HG03558 (cell line): ENCODE measurements around the gene SYT8.

Source experiments
- ATAC-seq: cut with Tn5 transposase; IDR thresholded peaks from one replicate; pipeline ENCODE4 v1.9.1; 2021; ENCODE audit warnings: moderate number of reproducible peaks; ENCODE audit not compliant: unreplicated experiment; ENCODE audit errors: extremely low read depth

SYT8 gene

DNA sequence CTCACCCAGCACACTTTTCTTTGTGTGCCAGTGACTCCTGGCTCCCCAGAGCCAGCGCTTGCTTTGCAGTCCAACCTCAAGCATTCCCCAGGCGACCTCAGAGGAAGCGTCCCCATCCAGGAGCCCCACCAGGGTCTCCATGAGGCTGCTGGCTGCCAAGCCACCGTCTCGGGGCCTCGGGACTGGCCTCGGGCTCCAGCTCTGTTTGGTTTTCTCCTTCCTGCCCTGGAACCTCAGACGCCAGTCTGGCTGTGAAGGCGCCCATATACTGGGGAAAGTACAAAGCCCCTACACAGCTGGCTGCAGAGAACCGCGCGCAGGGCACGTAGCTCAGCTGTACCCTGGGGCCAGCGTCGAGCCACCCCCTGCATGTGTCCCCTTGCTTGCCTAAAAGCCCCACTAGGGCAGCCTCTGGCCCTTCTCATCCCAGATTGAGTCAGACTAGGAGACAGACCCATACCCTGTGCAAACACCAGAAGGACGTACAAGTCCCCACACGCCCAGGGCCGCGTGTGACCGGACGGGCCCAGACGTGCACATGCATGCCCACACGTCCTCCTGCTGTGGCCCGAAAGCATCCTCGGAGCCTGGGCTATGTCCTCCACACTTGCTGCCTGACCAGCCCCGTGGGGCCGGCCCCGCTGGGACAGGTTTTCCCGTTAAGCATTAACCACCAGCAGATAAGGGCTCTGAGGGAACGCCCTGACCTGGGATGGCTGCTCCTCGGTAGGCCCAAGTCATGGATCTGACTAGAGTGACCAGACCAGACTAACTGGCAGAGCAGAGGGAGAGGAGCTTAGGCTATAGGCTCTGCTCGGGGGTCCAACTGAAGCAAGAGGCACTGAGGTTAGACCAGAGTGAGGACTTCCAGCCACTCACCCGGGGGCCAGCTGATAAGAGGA, 4.2 kb upstream of the SYT8 start:
- no peak for ATAC-seq

DNA sequence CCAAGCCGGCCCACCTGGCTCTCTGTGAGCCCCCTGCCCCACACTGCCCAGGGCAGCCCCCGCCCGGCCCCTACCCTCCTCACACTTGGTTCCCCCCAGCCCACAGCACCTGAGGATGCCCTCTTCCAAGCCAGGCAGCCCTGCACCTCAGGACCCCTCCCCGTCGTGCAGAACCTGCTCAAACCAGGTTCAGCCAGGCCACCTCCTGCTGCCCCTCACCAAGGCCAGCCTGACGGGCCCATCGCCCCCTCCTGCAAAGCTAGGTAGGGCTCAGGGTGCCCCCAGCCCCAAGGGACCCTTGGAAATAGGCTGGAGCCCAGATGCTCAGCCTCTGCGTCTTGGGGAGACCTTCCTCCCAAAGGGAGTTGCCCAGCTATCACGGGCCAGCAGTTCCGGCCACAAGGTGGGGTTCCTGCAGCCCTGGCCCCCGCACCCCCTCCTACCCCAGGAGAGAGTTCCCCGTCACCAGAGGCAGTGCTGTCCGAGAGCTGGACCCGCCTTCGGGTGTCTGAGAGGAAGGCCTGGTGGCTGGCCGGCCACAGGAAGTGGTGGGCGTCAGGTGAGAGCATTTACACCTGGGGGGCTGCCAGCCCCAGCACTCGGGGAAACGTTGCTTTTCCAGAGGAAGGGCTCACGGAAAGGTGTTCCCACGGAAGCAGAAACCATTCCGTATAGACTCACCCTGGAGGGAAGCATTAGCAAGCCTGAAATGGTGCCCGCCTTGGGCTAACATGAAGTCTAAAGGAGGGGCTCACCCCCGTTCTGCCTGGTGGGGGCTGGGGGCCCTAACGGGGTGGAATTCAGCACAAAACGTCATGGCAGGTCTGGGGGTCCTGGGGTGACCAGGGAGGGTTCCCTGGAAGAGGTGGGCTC, 3.2 kb upstream of the SYT8 start:
- ATAC-seq: no peak

DNA sequence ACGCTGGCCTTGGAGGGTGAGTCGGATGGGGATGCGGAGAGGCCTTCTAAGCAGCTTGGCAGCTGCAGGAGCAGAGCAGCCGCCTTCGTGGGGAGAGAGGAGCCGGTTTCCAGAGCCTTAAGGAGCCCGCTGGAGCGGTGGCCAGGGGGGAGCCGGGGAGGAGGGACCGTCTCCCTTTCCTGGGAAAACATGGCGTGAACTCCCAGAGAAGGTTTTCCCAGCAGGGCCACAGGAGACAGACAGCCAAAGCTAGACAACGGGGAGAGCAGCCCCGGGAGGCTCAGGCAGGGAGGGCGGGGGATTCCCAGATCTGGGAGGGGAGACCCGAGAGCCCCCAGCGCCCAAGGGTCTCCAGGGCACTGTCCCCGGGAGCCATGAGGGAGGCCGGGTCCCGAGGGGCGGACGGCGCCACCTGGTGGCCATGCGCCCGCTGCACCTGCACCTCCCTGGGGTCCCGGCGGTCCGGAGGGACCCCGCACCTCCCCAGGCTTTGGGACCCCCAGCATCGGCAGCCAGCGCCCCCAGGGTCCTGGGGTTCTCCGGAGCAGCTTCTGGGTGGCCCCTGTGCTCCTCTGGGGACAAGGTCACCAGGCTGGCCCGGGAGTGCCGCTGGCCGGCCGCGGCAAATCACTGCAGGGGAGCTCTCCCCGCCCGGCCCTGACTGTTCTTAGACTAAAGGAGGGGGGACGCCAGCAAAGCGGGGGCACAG, 2.4 kb upstream of the SYT8 start:
- ATAC-seq: no peak

DNA sequence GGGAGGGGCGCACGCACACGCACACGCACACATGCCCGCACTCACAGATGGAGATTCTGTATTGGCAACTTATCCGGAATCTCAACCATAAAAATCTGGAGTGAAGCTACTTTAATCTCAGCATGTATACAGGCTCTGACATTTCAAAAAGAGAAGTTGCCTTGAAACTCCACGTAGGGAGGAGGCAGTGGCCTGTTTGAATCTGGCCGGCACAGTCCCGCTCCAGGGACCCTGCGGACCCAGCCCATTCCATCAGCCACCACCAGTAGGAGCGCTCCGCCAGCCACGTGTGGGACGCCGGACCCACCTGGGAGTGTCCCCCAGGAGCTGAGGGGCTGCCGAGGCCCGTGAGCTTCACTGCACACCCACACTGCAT, 1.9 kb upstream of the SYT8 start:
- no peak for ATAC-seq

DNA sequence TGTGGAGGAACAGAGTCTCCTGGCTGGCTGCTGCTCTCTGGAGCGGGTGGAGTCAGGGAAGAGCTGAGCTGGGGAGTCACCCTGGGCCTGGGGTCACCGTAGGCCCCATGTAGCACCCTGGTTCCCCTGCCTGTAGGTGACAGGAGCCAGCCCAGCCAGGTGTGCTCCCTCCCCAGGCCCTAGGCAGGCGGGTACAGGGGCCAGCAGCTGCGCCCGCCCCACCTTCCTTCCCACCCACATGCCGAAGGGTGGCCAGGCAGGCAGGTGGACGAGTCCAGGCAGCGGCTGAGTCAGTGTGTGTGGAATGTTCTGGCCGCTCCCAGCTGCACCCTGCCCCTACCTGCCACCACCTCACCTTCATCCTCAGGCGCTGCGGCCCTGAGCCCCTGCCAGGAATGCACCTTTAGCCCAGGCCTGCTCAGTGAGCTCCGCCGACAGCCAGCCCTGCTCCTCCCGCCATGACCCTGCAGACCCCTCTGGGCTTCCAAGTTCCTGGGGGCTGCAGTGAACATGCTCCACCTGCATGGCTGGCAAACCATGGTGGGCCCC, 654 bp upstream of the SYT8 start:
- no peak for ATAC-seq

DNA sequence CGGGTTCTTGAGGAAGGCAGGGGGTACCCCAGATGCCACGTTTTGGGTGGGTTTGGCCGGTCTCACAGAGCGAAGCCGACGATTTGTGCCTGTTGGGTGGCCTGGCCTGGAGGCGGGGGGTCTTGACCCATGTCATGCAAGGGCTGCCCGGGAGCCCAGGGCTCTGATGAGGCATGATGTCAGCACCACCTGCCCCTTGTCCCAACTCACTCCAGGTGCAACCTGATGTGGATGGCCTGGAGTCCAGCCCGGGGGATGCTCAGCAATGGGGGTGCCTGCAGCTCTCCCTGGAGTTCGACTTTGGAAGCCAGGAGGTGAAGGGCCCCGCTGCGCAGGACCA, 851 bp downstream of the SYT8 start:
- ATAC-seq: no peak

DNA sequence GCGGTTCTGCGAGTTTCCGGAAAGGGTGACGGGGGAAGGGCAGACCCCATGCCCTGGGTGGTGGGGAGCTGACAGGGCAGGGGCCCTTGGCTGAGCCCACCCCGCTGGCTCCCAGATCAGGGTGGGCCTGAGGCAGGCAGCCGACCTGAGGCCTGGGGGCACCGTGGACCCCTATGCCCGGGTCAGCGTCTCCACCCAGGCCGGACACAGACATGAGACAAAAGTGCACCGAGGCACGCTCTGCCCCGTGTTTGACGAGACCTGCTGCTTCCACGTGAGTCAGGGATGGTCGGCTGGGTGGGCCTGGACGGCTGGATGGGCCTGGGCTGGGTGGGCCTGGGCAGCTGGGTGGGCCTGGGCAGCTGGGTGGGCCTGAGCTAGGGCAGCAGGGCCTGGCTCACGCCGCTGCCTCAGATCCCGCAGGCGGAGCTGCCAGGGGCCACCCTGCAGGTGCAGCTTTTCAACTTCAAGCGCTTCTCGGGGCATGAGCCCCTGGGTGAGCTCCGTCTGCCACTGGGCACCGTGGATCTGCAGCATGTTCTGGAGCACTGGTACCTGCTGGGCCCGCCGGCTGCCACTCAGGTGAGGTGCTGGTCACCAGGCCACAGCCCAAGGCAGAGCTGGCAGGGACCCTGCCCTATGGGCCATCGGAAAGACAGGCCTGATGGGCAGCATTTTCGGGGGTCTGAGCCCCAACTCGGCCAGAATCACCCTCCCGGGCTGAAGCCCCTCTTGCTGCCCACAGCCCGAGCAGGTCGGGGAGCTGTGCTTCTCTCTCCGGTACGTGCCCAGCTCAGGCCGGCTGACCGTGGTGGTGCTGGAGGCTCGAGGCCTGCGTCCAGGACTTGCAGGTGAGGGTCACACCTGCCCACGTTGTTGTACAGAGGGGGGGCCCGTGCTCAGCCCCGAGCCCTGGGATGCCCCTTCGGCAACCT, 1.5 kb downstream of the SYT8 start:
- ATAC-seq: no peak

DNA sequence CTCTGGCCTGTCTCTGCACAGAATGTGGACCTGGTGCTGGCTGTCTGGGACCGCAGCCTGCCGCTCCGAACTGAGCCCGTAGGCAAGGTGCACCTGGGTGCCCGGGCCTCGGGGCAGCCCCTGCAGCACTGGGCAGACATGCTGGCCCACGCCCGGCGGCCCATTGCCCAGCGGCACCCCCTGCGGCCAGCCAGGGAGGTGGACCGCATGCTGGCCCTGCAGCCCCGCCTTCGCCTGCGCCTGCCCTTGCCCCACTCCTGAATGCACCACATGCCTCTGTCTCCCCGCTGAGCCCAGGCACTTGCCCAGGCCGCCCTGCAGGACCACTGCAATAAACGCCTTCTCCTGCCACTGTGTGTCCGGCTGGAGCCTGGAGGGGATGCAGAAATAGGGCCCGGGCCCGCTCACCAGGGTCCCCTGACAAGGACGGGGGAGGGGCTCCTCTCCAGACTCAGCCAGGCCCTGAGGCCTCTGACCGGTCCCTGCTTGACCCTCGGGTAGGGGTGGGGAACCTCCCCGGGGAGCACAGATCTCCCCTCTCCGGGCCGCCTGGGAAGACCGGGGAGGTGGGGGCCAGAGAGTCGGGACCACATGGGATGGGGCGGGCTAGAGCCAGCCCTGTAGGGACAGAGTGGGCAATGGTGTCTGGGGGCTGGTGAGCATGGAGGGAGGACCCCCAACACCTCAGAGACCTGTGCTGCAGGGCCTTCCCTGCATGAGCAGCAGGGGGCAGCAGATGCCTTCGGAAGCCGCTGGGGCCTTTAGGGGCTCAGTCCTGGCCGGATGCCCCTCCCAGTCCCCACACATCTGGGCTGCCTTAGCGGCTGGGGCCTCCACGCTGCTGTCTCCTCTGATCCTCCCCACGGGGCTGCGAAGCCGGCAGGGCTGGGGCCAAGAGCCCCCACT, 2.6 kb downstream of the SYT8 start:
- no peak for ATAC-seq

DNA sequence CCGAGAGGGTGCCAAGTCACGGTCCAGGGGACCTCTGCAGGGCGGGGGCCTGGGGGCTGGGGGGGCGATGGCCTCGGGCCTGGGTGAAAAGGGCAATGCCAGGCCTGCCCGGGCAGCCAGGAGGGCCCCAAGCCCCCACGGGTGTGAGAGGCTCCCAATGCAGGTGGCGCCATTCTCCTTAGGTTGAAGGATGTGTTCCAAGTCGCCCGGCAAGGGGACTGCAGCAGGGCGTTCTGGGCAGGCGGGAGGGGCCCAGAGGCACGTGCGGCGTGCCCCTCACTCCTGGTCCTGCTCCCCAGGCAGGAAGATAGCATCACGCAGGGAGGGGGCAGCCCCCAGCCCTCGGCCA, 3.3 kb downstream of the SYT8 start:
- no peak for ATAC-seq

DNA sequence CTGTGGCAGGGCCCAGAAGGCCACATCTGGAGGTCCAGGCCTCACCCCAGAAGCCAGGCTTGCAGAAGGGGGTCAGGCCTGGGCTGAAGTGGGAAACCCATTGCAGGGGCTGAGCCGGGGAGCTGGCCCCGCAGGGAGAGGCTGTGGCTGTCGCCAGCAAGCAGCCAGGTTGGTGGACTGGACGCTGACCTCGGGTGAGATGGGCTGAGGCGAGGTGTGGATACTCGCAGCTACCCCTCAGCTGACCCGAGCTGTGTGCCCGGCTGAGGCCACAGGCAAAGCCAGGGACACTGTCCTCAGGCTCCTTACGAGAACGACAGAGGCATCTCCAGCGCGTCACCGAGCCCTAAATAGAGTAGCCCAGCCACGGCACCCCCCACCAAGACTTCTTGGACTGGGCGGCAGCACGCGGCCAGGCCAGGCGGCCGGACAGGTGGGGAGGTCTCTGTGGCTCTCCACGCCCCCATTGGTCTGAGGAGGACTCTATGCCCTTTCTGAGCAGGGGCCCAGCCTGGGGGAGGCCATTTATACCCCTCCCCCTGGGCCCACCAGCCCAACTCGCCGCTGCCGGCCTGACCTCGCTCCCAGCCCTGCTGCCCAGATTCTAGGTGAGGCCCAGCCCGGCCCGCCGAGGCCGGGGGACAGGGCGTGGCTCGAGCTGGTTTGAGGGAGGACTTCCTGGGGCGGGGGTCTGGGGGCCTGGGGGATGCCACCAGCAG, 3.8 kb downstream of the SYT8 start, which contains the start of gene TNNI2:
Gene TNNI2 (plus strand): TSS at position 556 of the 719 bp plus-strand sequence. CDS start 716 bp downstream, outside the sequence.
- ATAC-seq: no peak

DNA sequence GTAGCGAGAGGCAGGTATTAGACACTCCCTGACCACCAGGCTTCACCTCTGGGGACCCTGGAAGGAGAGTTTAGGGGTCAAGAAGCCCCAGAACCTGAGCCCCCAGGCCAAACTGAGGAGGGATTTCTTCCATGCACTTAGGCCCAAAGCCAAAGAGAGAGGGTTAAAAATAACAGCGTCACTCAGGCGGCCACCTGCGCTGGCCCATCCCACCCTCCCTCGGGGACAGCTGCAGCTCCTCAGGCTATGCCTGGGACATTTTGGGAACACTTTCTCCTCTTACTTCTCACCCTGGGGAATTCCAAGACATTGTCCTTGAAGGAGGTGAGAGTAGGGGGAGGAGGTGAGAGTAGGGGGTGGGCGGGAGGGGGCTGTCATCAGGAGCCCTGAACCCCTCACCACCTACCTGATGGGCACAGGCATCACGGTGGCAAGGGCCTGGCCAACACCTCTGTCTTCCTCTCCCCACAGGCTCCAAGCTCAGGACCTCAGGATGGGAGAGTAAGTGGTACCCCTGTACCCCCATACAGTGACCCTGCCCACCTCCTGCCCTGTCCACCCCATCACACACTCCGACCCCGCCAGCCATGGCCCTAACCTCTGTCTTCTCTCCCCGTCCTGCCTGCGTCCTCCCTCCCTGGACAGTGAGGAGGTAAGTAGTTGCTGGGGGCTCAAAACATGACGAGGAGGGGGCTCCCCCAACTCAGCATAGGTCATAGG, 4.6 kb downstream of the SYT8 start:
- ATAC-seq: no peak

DNA sequence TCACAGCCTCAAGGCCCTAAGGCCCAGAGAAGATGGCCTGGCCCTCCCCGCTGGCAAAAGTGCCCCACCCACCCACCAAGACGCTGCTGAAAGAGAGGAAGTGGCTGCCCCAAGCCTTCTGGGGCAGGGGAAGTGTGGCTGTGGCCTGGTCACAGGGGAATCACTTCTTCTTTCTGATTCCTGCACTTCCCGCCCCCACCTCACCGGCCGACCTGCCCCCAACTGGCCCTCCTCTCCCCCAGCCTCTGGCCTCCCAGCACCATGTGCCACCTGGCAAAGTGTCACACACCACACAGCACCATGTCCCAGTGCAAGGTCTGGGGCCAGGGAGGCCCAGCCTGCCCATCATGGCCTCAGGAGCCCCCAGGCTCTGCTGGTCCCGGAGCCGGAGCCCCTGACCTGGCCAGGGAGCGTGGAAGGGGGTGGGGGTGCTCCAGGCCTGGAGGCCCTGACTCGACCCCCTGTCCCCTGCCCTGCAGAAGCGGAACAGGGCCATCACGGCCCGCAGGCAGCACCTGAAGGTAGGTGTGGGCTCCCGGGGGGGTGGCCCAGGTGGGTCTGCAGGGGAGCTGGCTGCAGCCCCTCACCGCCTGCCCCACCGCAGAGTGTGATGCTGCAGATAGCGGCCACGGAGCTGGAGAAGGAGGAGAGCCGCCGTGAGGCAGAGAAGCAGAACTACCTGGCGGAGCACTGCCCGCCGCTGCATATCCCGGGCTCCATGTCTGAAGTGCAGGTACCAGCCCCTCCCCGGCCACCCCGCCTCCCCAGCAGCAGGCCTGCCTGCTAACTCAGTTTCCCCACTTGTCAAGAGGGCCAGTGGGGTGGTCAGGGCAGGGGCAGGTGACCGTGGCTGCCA, 5.4 kb downstream of the SYT8 start:
- ATAC-seq: no peak

DNA sequence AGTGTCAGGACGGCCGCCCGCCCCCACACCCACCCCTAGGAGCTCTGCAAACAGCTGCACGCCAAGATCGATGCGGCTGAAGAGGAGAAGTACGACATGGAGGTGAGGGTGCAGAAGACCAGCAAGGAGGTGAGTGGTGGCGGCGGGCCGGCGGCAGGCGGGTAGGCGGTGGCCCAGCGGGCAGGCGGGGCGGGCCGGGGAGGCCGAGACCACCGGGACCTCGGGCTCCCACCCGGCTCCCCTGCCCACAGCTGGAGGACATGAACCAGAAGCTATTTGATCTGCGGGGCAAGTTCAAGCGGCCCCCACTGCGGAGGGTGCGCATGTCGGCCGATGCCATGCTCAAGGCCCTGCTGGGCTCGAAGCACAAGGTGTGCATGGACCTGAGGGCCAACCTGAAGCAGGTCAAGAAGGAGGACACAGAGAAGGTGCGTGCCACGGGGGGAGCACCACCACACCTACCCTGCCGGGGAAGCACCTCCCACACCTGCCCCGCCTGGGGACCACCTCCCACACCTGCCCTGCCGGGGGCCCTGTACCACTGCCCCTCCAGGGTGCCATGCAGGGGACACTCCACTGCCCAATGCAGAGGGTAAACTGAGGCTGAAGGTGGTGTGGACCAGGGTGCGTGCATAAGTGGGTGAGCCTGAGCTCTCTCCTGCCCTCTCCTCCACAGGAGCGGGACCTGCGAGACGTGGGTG, 6.1 kb downstream of the SYT8 start:
- no peak for ATAC-seq

DNA sequence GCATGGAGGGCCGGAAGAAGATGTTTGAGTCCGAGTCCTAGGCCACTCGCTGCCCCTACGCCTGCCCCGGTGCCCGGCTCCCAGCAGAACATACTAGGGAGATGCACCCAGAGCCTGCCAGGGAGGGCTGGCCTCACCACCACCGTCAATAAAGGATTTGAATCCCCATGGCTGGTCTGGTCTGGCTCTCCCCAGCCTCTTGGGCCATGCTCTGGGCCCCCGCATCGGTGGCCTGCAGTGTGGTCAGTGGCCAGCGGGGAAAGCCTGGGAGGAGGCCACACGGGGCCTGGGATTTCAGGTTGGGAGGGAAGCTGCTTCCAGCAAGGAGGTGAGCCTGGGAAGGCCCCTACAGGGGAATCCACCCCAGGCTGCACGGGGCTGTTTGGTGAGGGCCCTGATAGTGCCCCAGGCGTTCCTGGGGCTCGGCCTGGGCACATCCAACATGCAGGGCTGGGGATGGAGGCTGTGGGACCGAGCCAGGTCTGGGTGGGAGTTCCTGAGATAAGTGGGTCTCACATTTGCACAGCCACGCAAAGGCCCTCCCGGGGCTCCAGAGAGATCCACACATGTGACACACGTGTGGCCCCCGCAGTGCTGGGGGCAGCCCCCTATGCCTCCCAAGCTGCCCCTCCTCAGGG, 6.8 kb downstream of the SYT8 start:
- no peak for ATAC-seq
